DMS 273 (cell line): ENCODE measurements around the gene PIEZO2.

Experiments used
- DNase-seq: peaks from one replicate; lab custom pipeline; 2025; ENCODE audit not compliant: unreplicated experiment; lab: John Stamatoyannopoulos, UW

Gene PIEZO2

DNA sequence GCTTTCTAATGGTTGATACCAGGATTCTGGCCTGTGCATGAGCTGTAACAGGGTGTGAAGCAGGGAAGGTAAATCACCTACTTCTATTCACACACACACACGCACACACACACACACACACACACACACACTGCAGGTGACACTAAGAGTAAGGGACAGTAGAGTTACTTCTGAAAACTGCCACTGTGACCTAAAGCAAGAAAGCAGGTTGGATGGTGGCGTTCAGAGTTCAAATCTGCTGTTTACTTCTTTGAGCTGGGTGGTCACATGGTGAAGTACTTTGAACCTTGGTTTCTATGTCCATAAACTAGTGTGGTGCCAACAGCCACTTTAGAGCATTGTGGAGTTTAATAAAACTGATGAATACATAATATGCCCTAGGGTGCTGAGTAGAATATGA is 248.0 kb downstream of the PIEZO2 start:
- no peak for DNase-seq

- no peak for DNase-seq
Measured at GRCh38 chr18:10900435-10900834, 248.9 kb downstream of the PIEZO2 start.

DNA sequence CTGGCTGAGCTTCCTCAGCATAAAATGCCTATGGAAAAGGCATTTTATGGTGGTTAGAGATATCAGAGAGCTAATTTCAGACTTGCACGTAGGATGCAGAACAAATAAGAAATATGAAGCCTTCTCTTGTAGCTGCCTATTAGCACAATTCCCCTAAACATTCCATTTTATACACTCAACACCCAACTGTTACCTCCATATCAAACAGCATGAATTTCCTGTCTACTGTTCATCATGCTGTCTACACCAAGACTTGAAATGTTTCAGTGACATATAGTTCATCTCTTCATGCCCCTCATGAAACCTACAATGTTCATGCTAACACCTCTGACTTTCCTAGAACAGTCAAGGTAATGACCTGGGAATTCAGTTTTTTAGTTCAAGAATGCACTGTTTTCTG is 249.9 kb downstream of the PIEZO2 start:
- no peak for DNase-seq

DNA sequence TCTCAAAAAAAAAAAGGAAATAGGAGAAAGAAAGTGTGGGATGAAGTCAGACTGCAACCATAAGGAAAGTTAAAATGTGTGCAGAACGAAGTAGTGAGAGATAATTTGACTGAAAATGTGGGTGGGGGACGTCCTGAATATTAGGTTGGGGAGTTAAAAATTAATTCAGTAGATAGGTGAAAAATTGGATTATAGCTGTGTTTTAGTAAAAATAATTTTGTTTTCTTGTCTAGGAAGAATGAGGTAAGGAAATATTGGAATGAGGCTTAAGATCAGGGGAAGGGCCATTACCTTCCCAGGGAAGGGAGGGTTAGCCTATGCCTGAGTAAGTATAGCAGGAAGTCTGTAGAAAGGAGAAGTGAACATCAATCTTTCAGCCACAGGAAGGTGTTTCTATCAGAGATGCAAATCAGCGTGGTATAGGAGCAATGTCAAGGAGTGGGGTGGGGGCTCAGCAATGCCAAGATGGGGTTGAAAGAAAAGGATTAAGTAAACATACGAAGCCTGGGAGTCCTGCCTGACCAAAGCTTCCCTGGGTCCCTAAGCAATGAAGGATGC is 250.9 kb downstream of the PIEZO2 start:
- no peak for DNase-seq

GRCh38 chr18:10896851-10897250 is 252.5 kb downstream of the PIEZO2 start:
- peak; percentile 5 for DNase-seq

DNA sequence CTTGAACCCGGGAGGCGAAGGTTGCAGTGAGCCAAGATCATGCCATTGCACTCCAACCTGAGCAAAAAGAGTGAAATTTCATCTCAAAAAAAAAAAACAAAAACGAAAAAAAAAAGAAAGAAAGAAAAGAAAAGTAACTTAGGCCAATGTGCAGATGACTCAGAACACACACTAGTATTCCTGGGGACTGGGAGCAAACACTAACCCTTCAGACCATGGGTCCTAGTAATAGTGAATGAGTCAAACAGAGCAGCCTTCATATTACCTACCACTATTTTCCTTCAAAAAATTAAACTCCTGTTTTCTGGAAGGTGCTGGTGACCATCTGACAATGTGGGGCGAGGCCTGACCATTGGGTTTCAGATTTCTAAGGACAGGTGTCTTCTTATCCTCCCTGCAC is 253.4 kb downstream of the PIEZO2 start:
- DNase-seq, result no peak

DNA sequence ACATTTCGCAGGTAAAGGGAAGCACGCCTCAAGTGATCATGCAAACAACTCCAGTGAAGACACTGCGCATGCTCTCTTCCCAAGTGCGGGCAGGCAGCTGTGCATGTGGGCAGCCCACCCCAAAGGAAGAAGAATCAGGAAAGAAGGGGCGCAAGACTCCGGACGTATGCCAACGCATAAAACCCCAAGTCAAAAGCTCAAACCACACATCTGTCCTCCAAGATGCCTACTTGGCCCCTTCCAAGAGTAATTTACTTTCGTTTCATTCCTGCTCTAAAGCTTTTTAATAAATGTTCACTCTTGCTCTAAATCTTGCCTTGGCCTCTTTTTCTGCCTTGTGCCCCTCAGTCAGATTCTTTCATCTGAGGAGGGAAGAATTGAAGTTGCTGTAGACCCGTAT is 254.9 kb downstream of the PIEZO2 start:
- DNase-seq, result no peak

GRCh38 chr18:10893761-10894160 is 255.6 kb downstream of the PIEZO2 start:
- DNase-seq, result no peak

DNA sequence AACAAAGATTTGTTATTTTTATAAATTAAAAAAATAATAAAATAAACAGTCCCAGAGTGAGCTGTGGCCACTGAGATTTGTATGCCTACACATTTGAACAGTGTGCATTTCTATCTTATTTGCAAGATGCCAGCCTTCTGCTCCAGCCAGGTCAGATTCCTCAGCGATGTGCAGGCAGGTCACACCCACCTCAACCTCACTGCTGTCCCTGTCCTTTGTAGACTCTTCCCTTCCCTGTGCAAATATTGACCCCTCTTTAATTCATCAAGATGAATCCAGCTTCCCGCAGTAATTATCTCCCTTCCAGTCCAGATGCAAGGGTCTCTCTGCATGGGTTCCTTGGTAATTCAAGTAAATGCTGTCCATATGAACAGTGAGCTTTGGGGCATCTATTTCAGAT is 256.2 kb downstream of the PIEZO2 start:
- no peak for DNase-seq

- DNase-seq, result no peak
Measured at GRCh38 chr18:10892786-10893185, 256.6 kb downstream of the PIEZO2 start.

DNA sequence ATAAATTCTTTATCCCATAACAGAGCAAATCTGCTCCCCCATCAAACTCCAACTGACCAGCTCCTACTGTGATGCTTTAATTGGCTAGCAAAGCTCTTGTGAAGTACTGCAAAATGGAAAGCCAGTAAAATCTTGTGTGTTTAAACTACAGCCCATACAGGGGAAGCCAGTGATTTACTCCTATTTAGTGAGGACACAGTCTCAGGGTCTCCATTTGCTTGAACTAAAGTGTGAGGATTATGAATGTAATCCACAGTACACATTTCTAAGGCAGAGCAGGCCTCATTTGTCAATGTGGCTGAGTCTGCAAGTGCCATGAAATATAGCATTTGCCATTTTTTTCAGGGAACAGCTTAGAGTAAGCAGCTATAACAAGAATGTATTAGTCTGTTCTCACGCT is 259.3 kb downstream of the PIEZO2 start:
- no peak for DNase-seq

GRCh38 chr18:10878703-10879102 is 270.7 kb downstream of the PIEZO2 start:
- DNase-seq, result no peak

GRCh38 chr18:10877987-10878386 is 271.4 kb downstream of the PIEZO2 start:
- DNase-seq, result no peak

DNA sequence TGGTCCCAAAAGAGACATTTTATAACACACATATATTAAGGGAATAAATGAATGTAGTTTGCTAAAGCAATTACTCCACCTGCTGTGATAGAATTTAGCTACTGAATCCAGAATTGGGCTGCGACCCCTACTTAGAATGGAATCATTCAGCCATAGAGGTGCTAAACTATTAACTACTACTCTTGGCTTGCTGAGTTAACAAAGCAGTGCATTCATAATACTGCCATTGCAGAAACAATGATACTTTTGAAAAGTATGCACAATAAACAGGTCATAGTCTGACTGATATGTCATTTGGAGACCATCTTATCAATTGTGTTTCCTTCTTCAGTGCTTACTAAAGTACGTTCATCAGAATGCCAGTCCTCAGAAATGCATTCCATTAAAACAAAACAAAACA is 273.6 kb downstream of the PIEZO2 start:
- no peak for DNase-seq

DNA sequence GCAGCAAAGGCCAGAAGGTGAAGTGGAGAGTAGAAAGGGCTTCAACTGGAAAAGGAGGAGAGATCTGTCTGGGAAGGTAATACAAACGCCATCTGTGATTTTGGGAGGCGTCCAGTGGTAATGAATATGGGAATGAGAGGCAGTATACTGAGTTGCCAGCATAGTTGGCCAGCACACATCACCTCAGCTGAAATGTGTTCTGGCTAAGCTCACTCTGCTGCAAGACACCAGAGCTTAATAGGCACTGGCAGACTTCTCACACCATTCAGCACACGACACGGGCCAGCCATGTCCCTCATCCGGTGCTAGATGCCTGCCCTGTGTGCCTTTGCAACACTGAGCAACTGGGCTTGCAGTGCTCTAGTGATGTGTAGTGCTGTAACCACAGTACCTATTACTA is 277.1 kb downstream of the PIEZO2 start:
- DNase-seq, result peak; percentile 97

GRCh38 chr18:10864722-10865121 is 284.6 kb downstream of the PIEZO2 start:
- DNase-seq, result no peak

GRCh38 chr18:10863026-10863425 is 286.3 kb downstream of the PIEZO2 start:
- no peak for DNase-seq

DNA sequence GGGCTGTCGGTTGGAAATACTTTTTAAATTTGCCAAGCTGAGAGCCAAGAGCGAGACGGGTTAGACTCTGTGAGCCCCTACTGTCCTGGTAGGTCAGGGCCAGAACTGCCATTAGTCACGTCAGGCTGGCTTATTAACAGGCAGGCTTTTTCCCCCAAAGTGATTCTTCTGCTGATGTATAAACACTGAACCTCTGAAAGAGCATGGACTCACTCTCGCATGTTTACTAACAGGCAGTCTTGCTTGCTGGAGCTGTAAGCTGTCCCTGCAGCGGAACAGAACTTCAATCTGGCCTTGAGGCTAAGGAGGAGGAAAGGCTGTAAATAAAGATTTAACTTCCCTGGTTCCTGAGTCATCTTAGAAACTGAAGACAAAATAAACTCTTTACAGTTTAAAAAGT is 288.4 kb downstream of the PIEZO2 start:
- DNase-seq, result no peak

- no peak for DNase-seq
Measured at GRCh38 chr18:10860382-10860781, 289.0 kb downstream of the PIEZO2 start.

DNA sequence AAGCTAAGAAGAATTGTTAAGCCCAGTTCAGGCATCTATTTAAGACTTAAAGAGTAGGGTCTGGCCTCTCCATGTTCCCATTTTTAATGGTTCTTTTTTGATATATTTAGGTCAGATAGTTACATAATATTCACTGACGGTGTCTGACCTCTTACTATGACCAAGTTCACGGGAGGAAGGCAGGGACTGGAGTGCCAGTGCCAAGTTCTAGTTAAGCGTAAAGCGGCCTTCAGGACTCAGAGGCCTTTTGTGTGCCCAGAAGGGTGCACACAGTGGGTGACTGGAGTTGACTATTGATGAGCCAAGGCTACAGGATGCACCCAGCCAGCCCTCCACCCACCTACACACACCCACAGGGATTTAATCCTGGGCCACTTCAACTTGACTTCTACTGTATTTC is 290.9 kb downstream of the PIEZO2 start:
- no peak for DNase-seq

DNA sequence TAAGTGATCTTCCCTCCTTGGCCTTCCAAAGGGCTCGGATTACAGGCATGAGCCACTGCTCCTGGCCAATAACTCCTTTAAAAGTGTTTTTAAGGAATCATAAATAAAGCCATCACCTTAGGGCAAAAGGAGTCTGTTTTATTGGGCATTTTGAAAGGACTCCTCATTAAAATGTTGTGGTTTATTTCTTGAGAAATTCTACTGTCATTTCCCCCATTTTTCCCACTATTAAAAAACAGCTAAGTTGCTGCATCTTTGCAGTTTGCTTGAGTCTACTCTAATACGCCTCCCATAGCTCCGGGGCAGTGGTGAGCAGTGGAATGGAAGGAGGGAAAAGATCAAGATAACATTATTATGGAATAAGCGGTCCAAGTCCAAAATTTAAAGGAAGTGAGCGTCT is 293.2 kb downstream of the PIEZO2 start:
- no peak for DNase-seq

DNA sequence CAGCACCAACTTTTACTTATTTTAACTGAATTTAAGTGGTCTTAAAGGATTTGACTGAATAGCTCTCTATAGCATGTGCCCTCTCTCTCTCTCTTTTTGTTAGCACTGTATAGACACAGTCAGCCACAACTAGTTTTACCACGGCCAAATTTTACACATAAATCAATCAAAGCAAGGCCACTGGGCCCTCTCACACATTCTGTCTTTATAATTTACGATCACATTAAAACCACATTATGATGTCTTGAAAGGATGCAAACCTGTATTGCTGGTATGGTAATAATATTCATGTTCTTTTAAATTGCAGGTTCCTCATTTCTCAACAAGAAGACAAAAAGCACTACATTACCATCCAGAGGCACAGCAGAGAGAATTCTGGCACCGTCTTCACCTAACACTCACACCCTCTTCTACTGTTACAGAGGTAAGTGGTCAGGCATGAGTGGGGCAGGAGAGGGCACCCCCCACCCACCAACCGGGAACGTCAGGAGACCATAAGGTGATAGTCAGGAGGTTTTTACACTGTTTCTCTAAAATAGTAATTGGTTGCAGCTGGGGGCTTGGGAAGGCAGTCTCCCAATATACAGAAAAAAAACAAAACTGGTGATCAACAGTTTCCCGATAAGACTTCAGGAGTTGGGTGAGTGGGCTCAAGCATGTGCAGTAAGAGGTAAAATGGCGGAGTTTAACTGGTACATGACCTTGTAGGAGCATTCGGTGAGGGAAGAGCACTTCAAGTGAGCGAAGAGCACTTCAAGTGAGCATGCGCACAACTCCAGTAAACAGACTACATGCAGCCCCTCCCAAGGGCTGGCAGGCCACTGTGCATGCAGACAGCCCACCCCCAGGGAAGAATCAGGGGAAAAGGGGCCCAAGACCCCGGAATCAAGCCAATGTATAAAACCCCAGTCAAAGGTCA is 296.7 kb downstream of the PIEZO2 start:
- peak; percentile 12 for DNase-seq
